HUES48 (cell line): ENCODE measurements around the gene CDKN3.
"Not testable (repeated sequence)": the region's sequence is repeated elsewhere in the genome, so short reads cannot be mapped to it uniquely, and the experiment has no call there.

Experiments
- H3K27ac ChIP-seq: one replicate; pipeline ENCODE4 v1.7.0; 2013; ENCODE audit warnings: low read depth, low read length, inconsistent platforms
- H3K27me3 ChIP-seq: 2 replicates; pipeline ENCODE4 v1.6.1; 2013; ENCODE audit warnings: mild to moderate bottlenecking, low read length; ENCODE audit not compliant: control insufficient read depth, insufficient read depth
- H3K36me3 ChIP-seq: 2 replicates; pipeline ENCODE4 v1.6.1; 2013; ENCODE audit warnings: low read length; ENCODE audit not compliant: control insufficient read depth, insufficient read depth
- H3K4me1 ChIP-seq: 2 replicates; pipeline ENCODE4 v1.6.1; 2013; ENCODE audit warnings: mild to moderate bottlenecking, low read length; ENCODE audit not compliant: control insufficient read depth, insufficient read depth
- H3K4me3 ChIP-seq: 2 replicates; pipeline ENCODE4 v1.5.1; 2013; ENCODE audit warnings: mild to moderate bottlenecking, low read depth, low read length
- H3K9ac ChIP-seq: 2 replicates; pipeline ENCODE4 v1.6.1; 2013; ENCODE audit warnings: mild to moderate bottlenecking, low read depth, low read length, moderate library complexity
- H3K9me3 ChIP-seq: 2 replicates; pipeline ENCODE4 v1.6.1; 2013; ENCODE audit warnings: low read length; ENCODE audit not compliant: control insufficient read depth, insufficient read depth

The CDKN3 gene

DNA sequence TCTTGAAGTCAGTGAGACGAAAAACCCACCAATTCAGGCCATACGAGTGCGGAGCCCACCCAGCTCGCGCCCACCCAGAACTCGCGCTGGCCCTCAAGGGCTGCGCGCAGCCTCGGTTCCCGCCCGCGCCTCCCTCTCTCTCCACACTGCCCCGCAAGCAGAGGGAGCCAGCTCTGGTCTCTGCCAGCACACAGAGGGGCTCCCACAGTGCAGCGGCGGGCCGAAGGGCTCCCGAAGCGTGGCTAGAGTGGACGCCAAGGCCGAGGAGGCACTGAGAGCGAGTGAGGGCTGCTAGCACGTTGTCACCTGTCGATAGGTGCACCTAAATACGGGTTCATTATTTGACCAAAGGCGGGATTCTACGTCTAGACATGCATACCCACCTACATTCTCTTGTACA, 2.2 kb upstream of the CDKN3 start:
- Histone ChIP-seq H3K27me3 (peaks cover 9% of the 10 kb centered on the region; the same call in 1 of the 2 replicates), H3K9me3 (no peaks in the 10 kb centered on the region), H3K27ac (no peak overlapping the region), H3K36me3 (no peaks in the 10 kb centered on the region), H3K4me1 (no peaks in the 10 kb centered on the region; the same call in 1 of the 2 replicates), H3K9ac (no peak overlapping the region), H3K4me3 (no peak overlapping the region)

DNA sequence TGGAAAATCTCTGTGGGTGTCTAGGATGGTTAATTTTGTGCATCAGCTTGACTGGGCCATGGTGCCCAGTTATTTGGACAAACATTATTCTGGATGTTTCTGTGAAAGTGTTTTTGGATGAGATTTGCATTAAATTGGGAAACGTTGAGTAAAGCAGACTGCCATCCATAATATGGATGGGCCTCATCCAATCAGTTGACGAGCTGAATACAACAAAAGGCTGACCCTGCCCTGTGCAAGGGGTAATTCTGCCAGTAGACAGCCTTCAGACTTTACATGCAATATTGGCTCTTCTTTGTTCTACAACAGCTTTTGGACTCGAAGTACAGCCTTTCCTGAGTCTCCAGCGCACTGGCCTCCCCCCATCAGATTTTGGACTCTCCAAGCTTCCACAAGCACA, 1.5 kb upstream of the CDKN3 start:
- Histone ChIP-seq H3K27me3 (peaks cover 9% of the 10 kb centered on the region; the same call in 1 of the 2 replicates), H3K36me3 (peaks cover 1% of the 10 kb centered on the region), H3K4me3 (no peak overlapping the region), H3K4me1 (no peaks in the 10 kb centered on the region; the same call in 1 of the 2 replicates), H3K9ac (no peak overlapping the region), H3K9me3 (no peaks in the 10 kb centered on the region), H3K27ac (no peak overlapping the region)

DNA sequence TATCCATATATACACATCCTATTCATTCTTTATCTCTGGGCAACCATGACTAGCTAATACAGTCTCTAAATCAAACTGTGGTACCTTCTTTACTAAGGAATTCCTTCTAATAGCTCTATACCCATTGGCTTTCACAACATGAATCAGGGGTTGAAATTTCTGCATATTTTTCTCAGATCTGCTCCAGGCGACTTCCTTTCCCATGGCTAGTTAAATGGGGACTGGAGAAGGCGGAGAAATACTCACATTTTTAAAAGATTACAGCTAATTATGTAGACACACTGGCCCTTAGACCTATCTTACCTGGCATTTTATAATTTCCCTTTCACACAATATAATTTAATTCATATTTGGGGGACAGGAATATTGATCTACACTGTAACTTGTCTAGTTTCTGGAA, 1.1 kb upstream of the CDKN3 start:
- no peak overlapping the region for H3K4me3 ChIP-seq
- H3K27me3 ChIP-seq: peaks cover 9% of the 10 kb centered on the region; the same call in 1 of the 2 replicates
- H3K9ac ChIP-seq: no peak overlapping the region
- H3K36me3 ChIP-seq: peaks cover 6% of the 10 kb centered on the region
- no peaks in the 10 kb centered on the region for H3K9me3 ChIP-seq
- H3K27ac ChIP-seq: no peak overlapping the region
- no peaks in the 10 kb centered on the region; the same call in 1 of the 2 replicates for H3K4me1 ChIP-seq

DNA sequence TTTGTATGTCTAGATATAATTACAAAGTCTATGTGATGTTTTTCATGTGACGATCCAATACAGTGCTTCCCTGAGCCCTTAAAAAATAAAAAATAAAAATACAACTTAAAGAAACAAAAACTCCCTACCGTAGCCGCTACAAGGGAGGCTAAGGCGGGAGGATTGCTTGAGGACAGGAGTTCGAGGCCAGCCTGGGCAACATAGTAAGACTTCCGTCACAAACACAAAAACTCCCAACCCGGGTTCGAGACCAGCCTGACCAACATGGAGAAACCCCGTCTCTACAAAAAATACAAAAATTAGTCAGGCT, 669 bp upstream of the CDKN3 start:
- no peaks in the 10 kb centered on the region; the same call in 1 of the 2 replicates for H3K4me1 ChIP-seq
- peaks cover 9% of the 10 kb centered on the region; the same call in 1 of the 2 replicates for H3K27me3 ChIP-seq
- H3K4me3 ChIP-seq: peak overlapping the region; percentile 59
- peak overlapping the region; percentile 42 for H3K27ac ChIP-seq
- no peak overlapping the region for H3K9ac ChIP-seq
- H3K36me3 ChIP-seq: peaks cover 10% of the 10 kb centered on the region
- no peaks in the 10 kb centered on the region for H3K9me3 ChIP-seq

DNA sequence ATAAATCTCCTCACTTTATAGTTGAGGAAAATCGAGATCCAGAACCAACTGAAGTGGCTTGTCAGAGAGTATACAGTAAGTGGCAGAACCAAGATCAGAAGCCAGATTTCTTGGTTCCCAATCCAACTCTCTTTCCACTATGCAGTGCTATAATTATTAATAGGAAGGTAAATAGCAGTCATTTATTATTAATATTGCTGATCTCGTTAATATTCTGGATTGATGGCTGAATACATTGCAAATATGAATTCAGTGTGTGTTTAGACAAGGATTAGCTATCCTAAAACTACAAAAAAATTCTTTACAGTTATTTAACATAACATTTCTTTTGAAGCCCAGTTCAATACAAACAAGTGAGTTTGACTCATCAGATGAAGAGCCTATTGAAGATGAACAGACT, 2.8 kb downstream of the CDKN3 start:
- Histone ChIP-seq H3K27ac (no peak overlapping the region), H3K4me1 (no peaks in the 10 kb centered on the region; the same call in 1 of the 2 replicates), H3K4me3 (no peak overlapping the region), H3K9me3 (no peaks in the 10 kb centered on the region), H3K27me3 (peaks cover 9% of the 10 kb centered on the region; the same call in 1 of the 2 replicates), H3K9ac (no peak overlapping the region), H3K36me3 (peaks cover 10% of the 10 kb centered on the region)

DNA sequence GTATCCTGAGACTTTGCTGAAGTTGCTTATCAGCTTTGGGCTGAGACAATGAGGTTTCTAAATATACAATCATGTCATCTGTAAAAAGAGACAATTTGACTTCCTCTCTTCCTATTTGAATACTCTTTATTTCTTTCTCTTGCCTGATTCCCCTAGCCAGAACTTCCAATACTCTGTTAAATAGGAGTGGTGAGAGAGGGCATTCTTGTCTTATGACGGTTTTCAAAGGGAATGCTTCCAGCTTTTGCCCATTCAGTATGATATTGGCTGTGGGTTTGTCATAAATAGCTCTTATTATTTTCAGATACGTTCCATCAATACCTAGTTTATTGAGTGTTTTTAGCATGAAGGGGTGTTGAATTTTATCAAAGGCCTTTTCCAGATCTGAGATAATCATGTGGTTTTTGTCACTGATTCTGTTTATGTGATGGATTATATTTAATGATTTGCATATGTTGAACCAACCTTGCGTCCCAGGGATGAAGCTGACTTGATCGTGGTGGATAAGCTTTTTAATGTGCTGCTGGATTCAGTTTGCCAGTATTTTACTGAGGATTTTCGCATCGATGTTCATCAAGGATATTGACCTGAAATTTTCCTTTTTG, 6.7 kb downstream of the CDKN3 start:
- peaks cover 22% of the 10 kb centered on the region for H3K36me3 ChIP-seq

DNA sequence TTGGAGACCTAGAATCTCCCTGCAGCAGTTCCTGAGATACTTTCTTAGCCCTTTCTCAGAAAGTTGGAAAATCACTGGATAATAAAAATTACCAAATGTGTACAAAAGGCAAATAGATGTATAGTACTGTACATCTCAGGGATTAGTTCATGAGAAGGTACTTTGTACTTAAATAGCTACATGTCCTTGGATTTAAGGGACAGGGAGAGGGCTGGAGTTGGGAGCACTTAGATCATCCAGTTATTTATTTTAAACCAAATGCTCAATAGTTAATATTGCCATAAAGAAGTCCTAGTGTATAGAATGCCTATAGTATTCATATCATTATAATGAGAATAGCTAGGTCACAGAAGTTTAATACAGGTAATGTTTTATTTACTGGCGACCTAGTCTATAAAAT, 13.4 kb downstream of the CDKN3 start:
- Histone ChIP-seq H3K27me3 (no peaks in the 10 kb centered on the region), H3K9ac (no peak overlapping the region), H3K4me3 (no peak overlapping the region), H3K4me1 (no peaks in the 10 kb centered on the region), H3K36me3 (peaks cover 49% of the 10 kb centered on the region), H3K27ac (no peak overlapping the region), H3K9me3 (no peaks in the 10 kb centered on the region)

More for the DNA sequence above, 6.7 kb downstream of the CDKN3 start:
- not testable (repeated sequence) for H3K27ac ChIP-seq, H3K9ac ChIP-seq, H3K4me1 ChIP-seq, H3K9me3 ChIP-seq, H3K4me3 ChIP-seq, H3K27me3 ChIP-seq

DNA sequence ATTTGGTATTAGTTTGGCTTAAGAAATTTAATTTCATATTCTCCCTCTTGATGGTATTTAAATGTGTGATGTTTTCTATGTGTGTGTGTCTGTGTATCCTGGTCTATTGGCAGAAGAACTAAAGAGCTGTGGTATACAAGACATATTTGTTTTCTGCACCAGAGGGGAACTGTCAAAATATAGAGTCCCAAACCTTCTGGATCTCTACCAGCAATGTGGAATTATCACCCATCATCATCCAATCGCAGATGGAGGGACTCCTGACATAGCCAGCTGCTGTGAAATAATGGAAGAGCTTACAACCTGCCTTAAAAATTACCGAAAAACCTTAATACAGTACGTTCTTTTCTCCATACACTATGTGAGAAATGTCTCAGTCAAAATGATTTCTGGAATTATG, 14.6 kb downstream of the CDKN3 start:
- Histone ChIP-seq H3K27ac (no peak overlapping the region), H3K9me3 (no peaks in the 10 kb centered on the region), H3K9ac (no peak overlapping the region), H3K4me3 (no peak overlapping the region), H3K27me3 (no peaks in the 10 kb centered on the region), H3K36me3 (peaks cover 49% of the 10 kb centered on the region), H3K4me1 (no peaks in the 10 kb centered on the region)

DNA sequence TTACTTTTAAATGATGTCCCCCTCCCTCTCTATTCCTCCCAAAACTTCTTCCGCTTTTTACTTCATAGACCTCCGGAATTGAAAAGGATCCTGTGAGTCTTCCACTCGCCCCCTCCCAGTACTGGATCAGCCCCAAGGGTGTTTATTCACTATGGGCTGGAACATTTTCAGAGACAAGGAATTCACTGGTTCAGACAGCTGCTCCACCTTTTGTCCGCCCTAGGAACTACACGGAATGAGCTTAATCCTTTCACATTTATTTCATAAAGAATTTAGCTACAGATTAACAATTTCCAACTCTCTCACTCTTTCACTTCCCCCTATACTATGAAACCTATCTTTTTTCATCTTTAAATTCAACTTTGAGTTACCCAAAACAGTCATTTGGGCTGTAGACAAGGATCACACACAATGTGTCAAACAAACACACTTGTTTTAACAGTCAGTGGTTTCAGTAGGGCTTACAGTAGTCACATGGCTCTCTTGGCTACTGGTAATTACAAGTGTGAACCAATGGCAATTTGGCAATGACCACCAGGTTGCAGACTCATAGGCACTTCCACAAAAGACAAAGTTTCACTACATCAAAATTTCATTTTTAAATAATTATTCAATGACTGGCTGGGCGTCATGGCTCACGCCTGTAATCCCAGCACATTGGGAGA, 23.8 kb downstream of the CDKN3 start:
- H3K27me3 ChIP-seq: no peaks in the 10 kb centered on the region
- H3K36me3 ChIP-seq: peaks cover 24% of the 10 kb centered on the region
- H3K9me3 ChIP-seq: no peaks in the 10 kb centered on the region
- peaks cover 4% of the 10 kb centered on the region; the same call in 1 of the 2 replicates for H3K4me1 ChIP-seq
- H3K9ac ChIP-seq: no peak overlapping the region
- no peak overlapping the region for H3K4me3 ChIP-seq
- H3K27ac ChIP-seq: peak overlapping the region; percentile 0

DNA sequence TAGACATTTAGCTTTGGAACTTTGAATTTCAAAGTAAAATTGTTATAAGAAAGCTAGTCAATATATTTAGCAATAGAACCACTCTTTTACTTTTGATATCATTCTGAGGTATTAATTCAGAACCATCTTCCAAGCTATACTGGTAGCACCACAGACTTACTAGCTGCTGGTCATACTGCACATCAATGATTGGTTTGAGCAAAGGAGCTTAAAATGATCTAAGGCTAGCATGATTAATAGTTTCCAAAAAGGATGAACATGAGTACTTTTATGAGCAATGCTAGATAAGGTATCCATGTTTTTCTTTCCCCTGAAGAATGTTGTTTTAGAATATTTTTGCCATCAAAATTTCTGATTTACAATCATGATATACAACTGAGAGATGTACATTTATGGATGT, 27.2 kb downstream of the CDKN3 start:
- no peak overlapping the region for H3K4me3 ChIP-seq
- H3K9me3 ChIP-seq: no peaks in the 10 kb centered on the region
- H3K4me1 ChIP-seq: peaks cover 4% of the 10 kb centered on the region; the same call in 1 of the 2 replicates
- H3K27me3 ChIP-seq: no peaks in the 10 kb centered on the region
- peaks cover 53% of the 10 kb centered on the region for H3K36me3 ChIP-seq
- no peak overlapping the region for H3K9ac ChIP-seq
- H3K27ac ChIP-seq: no peak overlapping the region

DNA sequence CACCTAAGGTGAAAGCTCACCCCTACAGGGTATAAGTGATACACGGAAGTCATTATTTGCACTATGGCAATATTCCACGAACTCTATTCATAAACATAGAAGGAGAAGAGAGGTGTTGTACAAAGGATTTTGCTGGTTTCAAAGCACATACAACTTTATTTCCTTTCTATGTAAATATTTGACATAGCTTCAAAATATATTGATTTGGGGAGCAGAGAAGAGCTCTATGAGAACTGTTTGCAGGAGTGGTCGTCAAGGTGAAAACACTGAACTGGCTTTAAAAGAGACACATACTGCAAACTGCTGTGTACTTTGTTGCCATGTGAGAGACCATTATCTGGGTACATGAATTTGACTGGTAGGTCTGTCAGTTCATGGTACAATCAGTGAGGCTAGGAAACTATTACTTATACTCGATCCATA, 27.7 kb downstream of the CDKN3 start:
- peaks cover 55% of the 10 kb centered on the region for H3K36me3 ChIP-seq
- no peaks in the 10 kb centered on the region for H3K27me3 ChIP-seq
- H3K9ac ChIP-seq: no peak overlapping the region
- no peaks in the 10 kb centered on the region for H3K9me3 ChIP-seq
- no peak overlapping the region for H3K4me3 ChIP-seq
- H3K4me1 ChIP-seq: peaks cover 4% of the 10 kb centered on the region; the same call in 1 of the 2 replicates
- no peak overlapping the region for H3K27ac ChIP-seq
